Activated CD8-positive, alpha-beta T cell treated with anti-CD3 and anti-CD28 coated beads for 36 hours (primary cell): ENCODE results near the gene NPDC1. TPM values are rescaled to one million over a fixed set of nuclear protein-coding genes. Genes with fewer than 3 reads are reported as not detected.

Experiments
- ATAC-seq: fragments of 200-7000 bp; cut with Tn5 transposase; one replicate; pipeline ENCODE4 v1.10.0; 2021; ENCODE audit warnings: mild to moderate bottlenecking, moderate library complexity
- CTCF ChIA-PET: fragments of 350-600 bp; sonication (Branson Sonifier 250); formaldehyde crosslinking; loops from one replicate; lab custom pipeline; 2021; ENCODE audit warnings: antibody characterized with exemption; lab: Charles Lee
- POLR2A ChIA-PET: fragments of 350-600 bp; sonication (Branson Sonifier 250); formaldehyde crosslinking; loops from one replicate; lab custom pipeline; 2021; ENCODE audit warnings: antibody characterized with exemption; lab: Charles Lee
- DNase-seq: peaks from one replicate; pipeline ENCODE4 v3.0.0-alpha.2; 2020
- H3K27ac Mint-ChIP-seq: one replicate; pipeline ENCODE4 v1.8.0; 2021; ENCODE audit warnings: mild to moderate bottlenecking, mixed read lengths
- H3K27me3 Mint-ChIP-seq: one replicate; pipeline ENCODE4 v1.8.0; 2021; ENCODE audit warnings: mixed read lengths
- H3K36me3 Mint-ChIP-seq: one replicate; pipeline ENCODE4 v1.8.0; 2021; ENCODE audit warnings: low read depth, mixed read lengths
- H3K4me1 Mint-ChIP-seq: one replicate; pipeline ENCODE4 v1.8.0; 2021; ENCODE audit warnings: low read depth, mixed read lengths
- H3K4me3 Mint-ChIP-seq: one replicate; pipeline ENCODE4 v1.8.0; 2021; ENCODE audit warnings: mild to moderate bottlenecking, moderate library complexity, mixed read lengths
- H3K9me3 Mint-ChIP-seq: one replicate; pipeline ENCODE4 v1.8.0; 2021; ENCODE audit warnings: mixed read lengths
- CTCF ChIP-seq: fragments of 200-600 bp; IDR thresholded peaks from one replicate; pipeline ENCODE4 v1.8.0; 2022; ENCODE audit warnings: antibody characterized with exemption, mild to moderate bottlenecking
- intact Hi-C: fragments of 100-400 bp; cut with micrococcal nuclease; formaldehyde crosslinking; loops from one replicate; pipeline ENCODE4 v1.10.0; 2022
- total RNA-seq, 2 experiments: library from RNA; stranded (reverse); gene quantifications; one replicate each; pipeline ENCODE4 v1.2.3, GENCODE V29; 2021

The NPDC1 gene
- total RNA-seq, 2 experiments from 2014 or later = 18.2 to 21.2 TPM

DNA sequence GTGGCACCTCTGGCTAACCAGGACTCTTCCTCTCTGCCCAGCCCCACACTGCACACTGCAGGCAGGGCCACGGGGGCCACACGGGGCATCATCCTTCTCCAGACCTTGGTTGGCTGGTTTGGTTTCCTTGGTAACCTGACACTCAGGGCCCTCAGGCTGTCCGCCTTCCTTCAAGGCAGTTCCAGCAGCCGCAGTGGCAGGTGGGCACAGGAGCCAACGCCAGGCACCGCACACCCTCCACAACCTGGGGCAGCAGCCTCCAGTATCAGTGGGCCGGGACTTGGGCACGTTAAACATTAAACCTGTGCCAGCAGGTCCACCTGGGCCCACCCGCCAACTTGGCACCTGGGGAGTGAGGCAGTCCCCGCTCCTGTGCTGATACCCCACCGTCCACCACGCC is 1.9 kb downstream of the NPDC1 start:
- intact Hi-C loops = no loop called here
- no peak for TF ChIP-seq CTCF
- H3K9me3 Mint-ChIP-seq = no peaks in the 10 kb centered on the region
- H3K27ac Mint-ChIP-seq = no peak overlapping the region
- ChIA-PET POLR2A (interaction anchor here (0.7 to 1.1 kb wide), 3 partner anchors 12 to 52 kb away, joined by 3 read pairs; partner anchors contain the start of gene FUT7), CTCF (interaction anchor here (0.9 to 2.4 kb wide), 6 partner anchors 9 to 193 kb away, joined by 3 to 22 read pairs (median 6); partner anchors contain the start of gene ABCA2)
- no peak overlapping the region for H3K4me3 Mint-ChIP-seq
- no peaks in the 10 kb centered on the region for H3K36me3 Mint-ChIP-seq
- DNase-seq (no peak), ATAC-seq (no peak)
- H3K4me1 Mint-ChIP-seq = peaks cover 10% of the 10 kb centered on the region
- peaks cover 30% of the 10 kb centered on the region for H3K27me3 Mint-ChIP-seq

DNA sequence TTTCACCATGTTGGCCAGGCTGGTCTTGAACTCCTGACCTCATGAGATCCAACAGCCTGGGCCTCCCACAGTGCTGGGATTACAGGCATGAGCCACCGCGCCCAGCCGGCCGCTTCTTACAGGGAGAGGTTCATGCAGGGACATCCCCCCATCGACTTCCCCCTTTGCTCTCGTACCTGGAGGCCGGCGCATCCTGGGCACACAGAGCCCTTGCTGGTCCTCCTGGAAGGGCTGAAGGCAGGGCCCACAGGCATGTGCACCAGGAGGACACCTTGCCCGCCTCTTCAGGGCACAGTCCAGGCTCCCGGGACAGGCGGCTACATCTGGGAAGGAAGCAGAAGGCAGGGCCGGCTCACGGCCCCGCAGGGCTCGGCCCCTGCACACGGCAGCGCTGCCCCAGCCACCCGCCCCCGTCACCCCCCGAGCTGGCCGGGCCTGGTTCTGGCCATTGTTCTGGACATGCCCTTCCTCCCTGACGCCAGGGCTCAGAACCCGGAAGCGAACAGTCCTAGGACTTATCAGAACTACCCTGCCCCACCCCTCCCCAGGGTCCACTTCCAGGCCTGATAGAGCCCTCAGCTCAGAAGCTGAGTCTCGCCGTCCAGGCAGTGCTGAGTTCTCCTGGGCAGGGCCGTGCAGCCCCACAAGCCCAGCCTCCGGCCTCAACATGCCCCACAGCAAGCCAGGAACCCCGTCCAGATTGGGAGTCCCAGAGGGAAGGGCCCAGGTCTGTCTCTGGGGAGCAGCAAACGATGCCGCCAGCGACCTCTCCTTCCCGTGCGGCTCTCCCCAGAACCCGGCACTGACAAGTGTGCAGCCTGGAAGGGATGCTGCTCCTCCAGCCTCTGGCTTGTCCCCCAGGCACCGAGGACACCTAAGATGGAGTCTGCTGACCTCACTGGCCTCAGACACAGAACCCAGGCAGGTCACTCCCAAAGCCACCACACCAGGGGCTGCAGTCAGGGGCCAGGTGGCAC is 2.9 kb downstream of the NPDC1 start:
- no peak for TF ChIP-seq CTCF
- ATAC-seq (no peak), DNase-seq (no peak)
- no peaks in the 10 kb centered on the region for H3K36me3 Mint-ChIP-seq
- no peaks in the 10 kb centered on the region for H3K9me3 Mint-ChIP-seq
- intact Hi-C loops = no loop called here
- ChIA-PET CTCF (interaction anchor here (1.4 to 2.4 kb wide), 3 partner anchors 8 to 25 kb away, joined by 6 to 22 read pairs (median 7); no protein-coding TSS in a partner anchor), POLR2A (interaction anchor here (0.6 kb wide), 1 partner anchor 16 kb away, joined by 3 read pairs; no protein-coding TSS in a partner anchor)
- H3K4me1 Mint-ChIP-seq = peaks cover 10% of the 10 kb centered on the region
- peaks cover 28% of the 10 kb centered on the region for H3K27me3 Mint-ChIP-seq
- H3K27ac Mint-ChIP-seq = no peak overlapping the region
- H3K4me3 Mint-ChIP-seq = no peak overlapping the region

DNA sequence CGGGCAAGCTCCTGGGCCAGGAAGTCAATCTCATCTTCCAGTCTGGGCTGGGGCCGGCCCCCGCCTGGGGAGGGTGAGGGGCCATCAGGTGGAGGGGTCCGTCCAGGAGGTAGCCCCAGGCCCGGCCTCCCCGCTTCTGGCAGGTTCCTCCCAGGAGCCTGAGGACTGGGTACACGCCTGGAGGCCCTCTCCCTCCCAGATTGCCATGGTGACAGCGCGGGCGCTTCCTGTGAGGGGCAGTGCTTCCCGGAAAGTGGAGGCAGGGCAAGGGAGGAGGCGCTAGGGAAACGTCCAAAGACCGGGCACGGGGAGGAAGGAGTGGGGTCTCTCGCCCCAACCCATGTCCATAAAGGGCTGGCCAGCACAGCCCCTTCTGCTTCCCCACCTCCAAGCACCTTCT is 4.9 kb downstream of the NPDC1 start:
- DNase-seq (no peak), ATAC-seq (no peak)
- peaks cover 8% of the 10 kb centered on the region for H3K4me1 Mint-ChIP-seq
- H3K27me3 Mint-ChIP-seq = peaks cover 12% of the 10 kb centered on the region
- H3K4me3 Mint-ChIP-seq = no peak overlapping the region
- H3K27ac Mint-ChIP-seq = no peak overlapping the region
- no peaks in the 10 kb centered on the region for H3K9me3 Mint-ChIP-seq
- TF ChIP-seq CTCF = no peak
- ChIA-PET CTCF (no interaction called here), POLR2A (no interaction called here)
- H3K36me3 Mint-ChIP-seq = no peaks in the 10 kb centered on the region
- intact Hi-C loops = no loop called here

DNA sequence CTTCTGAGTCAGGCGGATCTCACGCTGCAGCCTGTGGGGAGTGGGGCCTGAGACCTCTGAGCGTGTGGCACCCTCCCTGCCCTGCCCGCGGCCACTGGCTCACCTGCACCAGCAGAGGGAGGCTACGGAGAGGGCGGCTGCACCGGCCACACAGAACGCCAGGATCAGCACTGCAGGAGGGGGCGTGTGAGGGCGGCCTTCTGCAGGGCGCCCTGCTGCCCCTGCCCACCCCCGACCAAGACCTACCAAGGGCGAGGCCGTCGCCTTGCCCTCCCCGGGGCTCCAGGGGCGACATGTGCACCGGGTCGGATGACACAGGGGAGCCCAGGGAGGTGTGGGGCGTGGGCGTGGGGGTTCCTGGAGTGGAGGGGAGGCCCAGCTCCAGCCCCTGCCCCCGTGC is 5.4 kb downstream of the NPDC1 start:
- TF ChIP-seq CTCF = no peak
- H3K36me3 Mint-ChIP-seq = no peaks in the 10 kb centered on the region
- POLR2A ChIA-PET = no interaction called here
- H3K4me1 Mint-ChIP-seq = peaks cover 8% of the 10 kb centered on the region
- intact Hi-C loops = no loop called here
- H3K9me3 Mint-ChIP-seq = no peaks in the 10 kb centered on the region
- H3K27ac Mint-ChIP-seq = no peak overlapping the region
- peaks cover 12% of the 10 kb centered on the region for H3K27me3 Mint-ChIP-seq
- no peak overlapping the region for H3K4me3 Mint-ChIP-seq
- no peak for ATAC-seq
- no peak for DNase-seq
- CTCF ChIA-PET = interaction anchor here (3.7 kb wide), 1 partner anchor 11 kb away, joined by 18 read pairs; no protein-coding TSS in a partner anchor
